ENCODE measurements around the gene ARHGAP11B.
"Not testable (repeated sequence)": the region's sequence is repeated elsewhere in the genome, so short reads cannot be mapped to it uniquely, and the experiment has no call there.

The ARHGAP11B gene

GRCh38 chr15:30625436-30626193 lies at the start of gene ARHGAP11B:
Gene ARHGAP11B (plus strand): TSS chr15:30626128.
- DNase-seq (ENCODE audit: low read depth) = peak; percentile 88

- DNase-seq (ENCODE audit: low read depth) = not testable (repeated sequence)
Observed at GRCh38 chr15:30579394-30579970, 46.4 kb upstream of the ARHGAP11B start.

GRCh38 chr15:30580716-30581115 lies 45.2 kb upstream of the ARHGAP11B start:
- not testable (repeated sequence) for DNase-seq (ENCODE audit: low read depth)

- not testable (repeated sequence) for DNase-seq (ENCODE audit: low read depth)
Observed at GRCh38 chr15:30598953-30599352, 27.0 kb upstream of the ARHGAP11B start.

- DNase-seq (ENCODE audit: low read depth) = not testable (repeated sequence)
Observed at GRCh38 chr15:30603796-30604195, 22.1 kb upstream of the ARHGAP11B start, which contains the start of gene GOLGA8H. Gene GOLGA8H (plus strand): TSS chr15:30604028. CDS start chr15:30604126, 98 bp downstream.

GRCh38 chr15:30612271-30612670 lies 13.7 kb upstream of the ARHGAP11B start:
- not testable (repeated sequence) for DNase-seq (ENCODE audit: low read depth)

- not testable (repeated sequence) for DNase-seq (ENCODE audit: low read depth)
Observed at GRCh38 chr15:30621342-30621741, 4.6 kb upstream of the ARHGAP11B start.

- DNase-seq (ENCODE audit: low read depth) = not testable (repeated sequence)
Observed at GRCh38 chr15:30626194-30626565, 252 bp downstream of the ARHGAP11B start.

GRCh38 chr15:30626632-30627031 lies 704 bp downstream of the ARHGAP11B start:
- DNase-seq (ENCODE audit: low read depth) = not testable (repeated sequence)

- DNase-seq (ENCODE audit: low read depth) = no peak
Observed at GRCh38 chr15:30650012-30650929, 24.3 kb downstream of the ARHGAP11B start.

- DNase-seq (ENCODE audit: low read depth) = not testable (repeated sequence)
Observed at GRCh38 chr15:30661154-30661553, 35.2 kb downstream of the ARHGAP11B start.

GRCh38 chr15:30669621-30670020 lies 43.7 kb downstream of the ARHGAP11B start:
- DNase-seq (ENCODE audit: low read depth) = not testable (repeated sequence)

- DNase-seq (ENCODE audit: low read depth) = no peak
Observed at GRCh38 chr15:30670056-30670455, 44.1 kb downstream of the ARHGAP11B start.

- no peak for DNase-seq (ENCODE audit: low read depth)
Observed at GRCh38 chr15:30671309-30671708, 45.4 kb downstream of the ARHGAP11B start.

GRCh38 chr15:30675126-30675525 lies 49.2 kb downstream of the ARHGAP11B start:
- DNase-seq (ENCODE audit: low read depth) = no peak

- DNase-seq (ENCODE audit: low read depth) = not testable (repeated sequence)
Observed at GRCh38 chr15:30675891-30676290, 50.0 kb downstream of the ARHGAP11B start.

GRCh38 chr15:30680997-30681396 lies 55.1 kb downstream of the ARHGAP11B start:
- not testable (repeated sequence) for DNase-seq (ENCODE audit: low read depth)

- DNase-seq (ENCODE audit: low read depth) = not testable (repeated sequence)
Observed at GRCh38 chr15:30685709-30686285, 59.9 kb downstream of the ARHGAP11B start.

- not testable (repeated sequence) for DNase-seq (ENCODE audit: low read depth)
Observed at GRCh38 chr15:30686651-30687050, 60.7 kb downstream of the ARHGAP11B start.

All from stimulated activated CD4-positive, alpha-beta T cell treated with anti-CD3 and anti-CD28 coated beads, Interleukin-2, amount 100 ng/mL, for 4 hours (primary cell).